Keratinocyte (primary cell): ENCODE measurements around the gene AMIGO1. TPM values are rescaled to one million over a fixed set of nuclear protein-coding genes. Genes with fewer than 3 reads are reported as not detected.

ENCODE experiments used
- DNase-seq: peaks from one replicate; pipeline ENCODE4 v3.0.0-alpha.2; 2011; ENCODE audit warnings: low read depth, missing footprints, low spot score
- FAIRE-seq: peaks from 2 replicates; lab custom pipeline; 2011; peaks lifted over from hg19 to GRCh38; lab: Jason Lieb, UNC
- H2AFZ ChIP-seq: 2 replicates; pipeline ENCODE4 v1.6.0; 2012; ENCODE audit warnings: low read length, control low read depth, inconsistent platforms; ENCODE audit not compliant: control insufficient read depth
- H3K27ac ChIP-seq: 2 replicates; pipeline ENCODE4 v1.5.1; 2011; ENCODE audit warnings: low read length; ENCODE audit not compliant: control insufficient read depth, insufficient read depth
- H3K27me3 ChIP-seq: 3 replicates; pipeline ENCODE4 v1.6.0; 2011; ENCODE audit warnings: low read length; ENCODE audit not compliant: control insufficient read depth, insufficient read depth; ENCODE audit errors: extremely low read depth
- H3K36me3 ChIP-seq, 2 experiments: 2 replicates in 1 of 2; 3 replicates in 1 of 2; pipeline ENCODE4 v1.5.1; 2011; ENCODE audit warnings: low read length in 2 of 2, mild to moderate bottlenecking in 1 of 2; ENCODE audit not compliant: control insufficient read depth in 2 of 2, insufficient read depth in 2 of 2; ENCODE audit errors: extremely low read depth in 1 of 2
- H3K4me1 ChIP-seq: 3 replicates; pipeline ENCODE4 v1.5.1; 2011; ENCODE audit warnings: low read length; ENCODE audit not compliant: control insufficient read depth, insufficient read depth; ENCODE audit errors: extremely low read depth
- H3K4me2 ChIP-seq: 3 replicates; pipeline ENCODE4 v1.6.0; 2011; ENCODE audit warnings: low read depth, low read length; ENCODE audit not compliant: control insufficient read depth, insufficient read depth; ENCODE audit errors: extremely low read depth
- H3K4me3 ChIP-seq, 3 experiments: fragments of 200-600 bp in 1 of 3; sonication (generic) in 1 of 3; 2 replicates in 2 of 3; 3 replicates in 1 of 3; pipeline ENCODE4 v1.5.1; 2011 to 2016; ENCODE audit warnings: low read length in 3 of 3, mild to moderate bottlenecking in 3 of 3, control low read depth in 2 of 3, inconsistent platforms in 1 of 3, low read depth in 1 of 3, mixed read lengths in 1 of 3, mixed run types in 1 of 3, moderate library complexity in 1 of 3; ENCODE audit not compliant: control insufficient read depth in 2 of 3, insufficient read depth in 2 of 3; ENCODE audit errors: extremely low read depth in 1 of 3
- H3K79me2 ChIP-seq: 2 replicates; pipeline ENCODE4 v1.6.0; 2012; ENCODE audit warnings: low read length; ENCODE audit not compliant: control insufficient read depth, insufficient read depth
- H3K9ac ChIP-seq: 3 replicates; pipeline ENCODE4 v1.6.0; 2011; ENCODE audit warnings: low read length; ENCODE audit not compliant: control insufficient read depth, insufficient read depth; ENCODE audit errors: extremely low read depth
- H3K9me1 ChIP-seq: 3 replicates; pipeline ENCODE4 v1.6.0; 2011; ENCODE audit warnings: low read length; ENCODE audit not compliant: control insufficient read depth, insufficient read depth; ENCODE audit errors: extremely low read depth
- H3K9me3 ChIP-seq: 2 replicates; pipeline ENCODE4 v1.5.1; 2012; ENCODE audit warnings: low read depth, low read length; ENCODE audit not compliant: control insufficient read depth
- H4K20me1 ChIP-seq: 3 replicates; pipeline ENCODE4 v1.6.0; 2011; ENCODE audit warnings: low read length; ENCODE audit not compliant: control insufficient read depth, insufficient read depth; ENCODE audit errors: extremely low read depth
- CTCF ChIP-seq, 3 experiments: IDR thresholded peaks in 1 of 3; conservative IDR thresholded peaks in 1 of 3; optimal IDR thresholded peaks in 1 of 3; 2 replicates in 2 of 3; 3 replicates in 1 of 3; pipeline versions ENCODE3 to v1.5.1; 2011; ENCODE audit warnings: low read length in 3 of 3, mild to moderate bottlenecking in 3 of 3, moderate library complexity in 2 of 3, control low read depth in 1 of 3, inconsistent platforms in 1 of 3; ENCODE audit not compliant: insufficient read depth in 2 of 3; ENCODE audit errors: extremely low read depth in 1 of 3
- EZH2 ChIP-seq: IDR thresholded peaks from one replicate; pipeline ENCODE4 v1.6.1; 2012; ENCODE audit warnings: inconsistent platforms, mild to moderate bottlenecking, low read length, moderate library complexity
- dilution Hi-C: fragments of 300-500 bp; cut with MboI; formaldehyde crosslinking; loops from one replicate; pipeline ENCODE4 v1.7.0; 2020; ENCODE audit warnings: low sequenced_read_pairs; ENCODE audit not compliant: extremely low pct_ligation_motif_present
- polyA plus RNA-seq, 5 experiments: library from polyadenylated mRNA; depleted of rRNA in 3 of 5; stranded (reverse) in 3 of 5; stranded (forward) in 1 of 5; unstranded in 1 of 5; fragments of >200 nt; gene quantifications; 1 replicate in 1 of 5; 2 replicates in 3 of 5; 3 replicates in 1 of 5; pipeline versions ENCODE4 v1.2.1 to v1.2.3, GENCODE V29; 2011 to 2012; ENCODE audit warnings: missing spikeins in 2 of 5, low read depth in 1 of 5, low replicate concordance in 1 of 5

AMIGO1 gene
- polyA plus RNA-seq, 1 donor (not counting 4 experiments of a cell fraction or from before 2014, with no cell fraction given), result 0.26 TPM

- TF ChIP-seq EZH2 (no peak), CTCF (optimal IDR thresholded peaks at IDR 0.05 in 1 of 3, IDR thresholded peaks at IDR 0.05 in 1 of 3, conservative IDR thresholded peaks at IDR 0.05 in 1 of 3; ENCODE audit: extremely low read depth in 1 of 3, insufficient read depth in 2 of 3, low read length in 3 of 3) (no peak)
- Histone ChIP-seq H3K36me3 (no peaks in the 10 kb centered on the region), H3K9ac (no peak overlapping the region), H2AFZ (no peak overlapping the region), H3K9me3 (no peaks in the 10 kb centered on the region), H3K79me2 (no peaks in the 10 kb centered on the region), H3K27ac (no peak overlapping the region), H3K9me1 (no peaks in the 10 kb centered on the region), H4K20me1 (no peaks in the 10 kb centered on the region), H3K4me1 (peaks cover under 1% of the 10 kb centered on the region), H3K4me3 (no peak overlapping the region), H3K4me2 (no peak overlapping the region), H3K27me3 (no peaks in the 10 kb centered on the region)
- FAIRE-seq (no peak), DNase-seq (no peak)
- dilution Hi-C loops, result no loop called here
Observed at GRCh38 chr1:109537450-109538178, 28.1 kb upstream of the AMIGO1 start.

DNA sequence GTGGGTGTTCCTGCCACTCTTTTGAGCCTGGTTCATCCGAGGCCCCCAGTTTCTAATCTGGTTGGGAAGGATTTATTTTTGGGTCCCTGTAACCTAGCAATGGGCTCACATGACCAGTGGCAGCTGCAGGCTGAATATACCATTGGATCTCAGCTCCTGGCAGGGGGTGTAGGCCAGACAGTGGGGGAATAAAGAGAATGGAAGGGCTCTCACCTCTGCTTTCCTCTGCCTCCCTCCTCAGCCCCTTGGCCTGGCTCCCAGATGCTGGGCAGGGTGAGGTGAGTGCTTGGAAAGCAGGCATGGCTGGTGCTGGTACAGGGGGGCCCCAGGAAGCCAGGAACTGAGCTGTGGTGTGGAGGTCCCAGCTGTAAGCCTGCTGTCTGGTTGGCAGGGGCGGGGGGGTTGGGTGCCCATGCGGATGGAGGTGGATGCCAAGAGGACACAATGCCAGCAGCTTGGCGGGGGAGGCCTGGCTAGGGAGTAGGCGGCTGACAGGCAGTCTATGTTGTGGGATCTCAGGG, 26.5 kb upstream of the AMIGO1 start:
- DNase-seq (no peak), FAIRE-seq (no peak)
- H4K20me1 ChIP-seq, result no peaks in the 10 kb centered on the region
- H3K27me3 ChIP-seq, result no peaks in the 10 kb centered on the region
- peaks cover 6% of the 10 kb centered on the region for H3K4me1 ChIP-seq
- dilution Hi-C loops, result no loop called here
- no peak overlapping the region for H3K27ac ChIP-seq
- no peak overlapping the region for H3K9ac ChIP-seq
- no peaks in the 10 kb centered on the region for H3K36me3 ChIP-seq
- no peak overlapping the region for H2AFZ ChIP-seq
- no peak overlapping the region for H3K4me3 ChIP-seq
- no peaks in the 10 kb centered on the region for H3K79me2 ChIP-seq
- H3K4me2 ChIP-seq, result no peak overlapping the region
- H3K9me3 ChIP-seq, result no peaks in the 10 kb centered on the region
- TF ChIP-seq EZH2 (no peak), CTCF (optimal IDR thresholded peaks at IDR 0.05 in 1 of 3, IDR thresholded peaks at IDR 0.05 in 1 of 3, conservative IDR thresholded peaks at IDR 0.05 in 1 of 3; ENCODE audit: extremely low read depth in 1 of 3, insufficient read depth in 2 of 3, low read length in 3 of 3) (no peak)
- H3K9me1 ChIP-seq, result no peaks in the 10 kb centered on the region
